GM21423 (cell line): Measurements from ENCODE around the gene NEAT1.

Source experiments
- ATAC-seq: cut with Tn5 transposase; IDR thresholded peaks from one replicate; pipeline ENCODE4 v1.9.1; 2021; ENCODE audit warnings: mild to moderate bottlenecking, moderate library complexity; ENCODE audit not compliant: unreplicated experiment

NEAT1 gene

GRCh38 chr11:65433657-65434056 is 11.1 kb downstream of the NEAT1 start:
- ATAC-seq: no peak

GRCh38 chr11:65434057-65434666 is 11.6 kb downstream of the NEAT1 start:
- ATAC-seq: no peak

GRCh38 chr11:65434667-65435410 is 12.2 kb downstream of the NEAT1 start:
- no peak for ATAC-seq

GRCh38 chr11:65435411-65435931 is 12.9 kb downstream of the NEAT1 start:
- ATAC-seq: no peak

DNA sequence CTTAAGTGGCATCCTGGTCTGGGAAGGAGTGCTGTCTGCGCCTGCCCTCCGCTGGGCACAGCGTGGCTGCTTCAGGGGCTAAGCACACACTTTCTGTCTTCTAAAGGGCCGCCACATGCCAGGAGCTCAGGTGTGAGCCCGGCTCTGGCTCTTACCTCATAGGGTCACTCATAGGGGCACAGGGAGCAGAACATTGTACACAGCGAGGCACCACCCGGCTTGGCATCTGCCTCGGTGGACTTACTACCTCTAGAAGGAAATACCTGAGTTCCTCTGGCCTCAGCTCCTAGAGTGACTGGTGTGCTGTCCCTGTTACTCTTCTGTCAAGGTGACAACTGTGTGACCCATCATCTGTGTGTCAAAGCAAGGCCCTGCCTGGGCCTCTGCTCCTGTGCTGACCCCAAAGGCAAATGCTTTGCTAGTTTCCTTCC is 13.4 kb downstream of the NEAT1 start:
- ATAC-seq: no peak

- no peak for ATAC-seq
Observed at GRCh38 chr11:65436412-65437032, 13.9 kb downstream of the NEAT1 start.

DNA sequence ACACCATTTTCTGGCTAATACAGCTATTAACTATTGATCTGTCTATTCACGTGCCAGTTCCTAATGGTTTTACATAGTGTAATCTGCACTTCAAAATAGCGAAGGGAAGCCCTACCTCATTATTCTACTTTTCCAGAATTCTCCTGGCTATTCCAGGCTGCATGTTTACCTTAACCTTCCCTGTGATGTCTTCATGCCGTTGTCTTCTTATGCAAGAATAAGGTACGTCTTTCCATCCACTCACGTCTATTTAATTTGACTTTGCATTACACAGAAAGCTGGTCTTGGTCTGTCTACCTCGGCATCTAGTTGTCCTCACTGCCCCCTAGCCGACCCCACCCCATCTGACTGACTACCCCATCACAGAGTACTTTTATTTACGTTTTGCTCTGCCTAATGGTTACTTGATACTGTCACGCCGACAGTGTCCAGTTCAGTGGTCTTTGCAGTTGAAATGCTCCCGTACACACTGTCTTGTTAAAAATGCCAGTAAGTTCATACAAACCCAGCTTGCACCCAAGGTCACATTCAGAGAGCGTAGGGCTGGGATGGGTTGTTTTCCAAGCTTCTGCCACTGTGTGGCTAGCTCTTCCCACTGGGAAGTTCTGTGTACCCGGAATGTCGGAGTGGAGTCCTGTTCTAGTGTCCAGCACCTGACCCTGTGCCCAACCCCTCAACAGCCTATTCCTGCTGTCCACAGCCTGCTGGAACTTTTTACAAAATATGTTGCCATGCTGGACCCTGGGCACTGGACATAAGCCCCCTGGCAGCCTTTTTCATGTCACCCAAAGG is 15.0 kb downstream of the NEAT1 start:
- no peak for ATAC-seq

GRCh38 chr11:65438257-65439151 is 15.9 kb downstream of the NEAT1 start:
- no peak for ATAC-seq

GRCh38 chr11:65439331-65440181 is 17.0 kb downstream of the NEAT1 start:
- ATAC-seq: no peak

DNA sequence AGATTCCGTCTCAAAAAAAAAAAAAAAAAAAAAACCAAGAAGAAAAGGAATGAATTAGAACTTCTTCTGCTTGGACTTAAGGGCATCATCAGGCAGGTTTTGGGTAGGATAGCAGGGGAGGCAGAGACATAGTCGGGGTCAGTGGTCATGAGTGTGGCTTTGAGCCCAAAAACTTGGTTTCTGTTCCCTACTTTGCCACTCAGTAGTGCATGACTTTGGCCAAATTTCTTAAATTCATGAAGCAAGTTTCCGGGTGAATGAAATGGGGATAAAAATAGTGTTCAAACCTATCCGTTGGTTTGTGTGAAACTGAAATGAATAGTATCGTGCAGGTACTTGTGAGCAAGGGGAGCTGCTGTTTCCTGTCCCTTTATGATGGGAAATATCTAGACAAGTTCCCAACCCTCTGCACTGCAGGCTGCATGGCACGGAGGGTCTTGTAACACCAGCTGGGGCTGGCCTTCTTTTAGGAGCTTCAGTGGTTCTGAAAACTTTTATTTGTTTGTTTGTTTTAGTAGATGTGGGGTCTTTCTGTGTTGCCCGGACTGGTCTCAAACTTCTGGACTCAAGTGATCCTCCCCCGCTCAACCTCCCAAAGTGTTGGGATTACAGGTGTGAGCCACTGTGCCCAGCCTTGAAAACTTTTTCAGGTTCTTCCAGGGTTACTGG is 18.4 kb downstream of the NEAT1 start:
- ATAC-seq: peak; percentile 53

DNA sequence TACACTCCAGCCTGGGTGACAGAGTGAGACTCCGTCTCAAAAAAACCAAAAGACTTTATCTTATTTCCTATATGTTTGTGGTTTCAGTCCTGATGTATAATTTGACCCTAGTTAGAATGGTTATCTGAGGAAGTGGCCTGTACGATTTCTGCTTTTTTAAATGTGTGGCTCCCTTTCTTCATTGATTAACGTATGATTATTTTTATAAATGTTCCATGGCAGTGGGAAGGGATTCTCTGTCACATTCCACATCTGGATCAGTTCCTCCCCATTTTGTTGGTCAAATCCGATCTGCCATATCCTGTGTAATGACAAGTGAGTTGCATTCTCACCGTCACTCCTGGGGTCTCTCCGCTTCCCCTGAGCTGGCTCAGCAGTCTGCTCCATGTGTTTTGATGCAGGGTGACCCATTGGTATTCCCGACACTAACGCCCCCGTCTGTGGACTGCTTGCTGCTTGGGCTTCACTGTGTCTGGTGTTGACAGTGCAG is 20.3 kb downstream of the NEAT1 start:
- ATAC-seq: no peak

DNA sequence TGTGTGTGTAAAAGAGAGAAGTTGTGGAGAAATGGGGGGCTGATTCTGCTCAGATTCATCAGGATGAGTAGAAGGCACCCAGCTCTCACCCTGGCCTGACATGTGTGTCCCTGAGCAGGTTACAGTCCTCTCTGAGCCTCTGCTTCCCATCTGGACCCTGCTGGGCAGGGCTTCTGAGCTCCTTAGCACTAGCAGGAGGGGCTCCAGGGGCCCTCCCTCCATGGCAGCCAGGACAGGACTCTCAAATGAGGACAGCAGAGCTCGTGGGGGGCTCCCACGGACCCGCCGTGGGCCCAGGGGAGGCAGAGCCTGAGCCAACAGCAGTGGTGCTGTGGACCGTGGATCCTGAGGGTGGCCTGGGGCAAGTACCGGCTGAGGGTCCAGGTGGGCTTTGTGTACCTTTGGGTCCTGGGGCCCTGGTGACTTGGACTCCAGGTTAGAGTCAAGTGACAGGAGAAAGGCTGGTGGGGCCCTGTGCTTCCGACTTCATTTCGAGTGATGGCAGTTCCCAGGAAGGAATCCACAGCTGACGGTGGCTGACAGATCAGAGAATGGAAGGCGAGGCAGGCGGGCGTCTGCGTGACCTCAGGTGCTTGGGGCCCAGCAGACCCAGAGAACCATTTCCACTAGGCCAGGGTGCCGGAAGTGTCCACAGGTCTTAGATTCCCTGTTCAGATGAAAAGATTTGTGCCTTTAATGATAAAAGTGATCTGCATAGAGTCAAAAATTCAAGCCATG is 21.9 kb downstream of the NEAT1 start:
- ATAC-seq: no peak

- ATAC-seq: no peak
Observed at GRCh38 chr11:65445101-65445603, 22.6 kb downstream of the NEAT1 start.

DNA sequence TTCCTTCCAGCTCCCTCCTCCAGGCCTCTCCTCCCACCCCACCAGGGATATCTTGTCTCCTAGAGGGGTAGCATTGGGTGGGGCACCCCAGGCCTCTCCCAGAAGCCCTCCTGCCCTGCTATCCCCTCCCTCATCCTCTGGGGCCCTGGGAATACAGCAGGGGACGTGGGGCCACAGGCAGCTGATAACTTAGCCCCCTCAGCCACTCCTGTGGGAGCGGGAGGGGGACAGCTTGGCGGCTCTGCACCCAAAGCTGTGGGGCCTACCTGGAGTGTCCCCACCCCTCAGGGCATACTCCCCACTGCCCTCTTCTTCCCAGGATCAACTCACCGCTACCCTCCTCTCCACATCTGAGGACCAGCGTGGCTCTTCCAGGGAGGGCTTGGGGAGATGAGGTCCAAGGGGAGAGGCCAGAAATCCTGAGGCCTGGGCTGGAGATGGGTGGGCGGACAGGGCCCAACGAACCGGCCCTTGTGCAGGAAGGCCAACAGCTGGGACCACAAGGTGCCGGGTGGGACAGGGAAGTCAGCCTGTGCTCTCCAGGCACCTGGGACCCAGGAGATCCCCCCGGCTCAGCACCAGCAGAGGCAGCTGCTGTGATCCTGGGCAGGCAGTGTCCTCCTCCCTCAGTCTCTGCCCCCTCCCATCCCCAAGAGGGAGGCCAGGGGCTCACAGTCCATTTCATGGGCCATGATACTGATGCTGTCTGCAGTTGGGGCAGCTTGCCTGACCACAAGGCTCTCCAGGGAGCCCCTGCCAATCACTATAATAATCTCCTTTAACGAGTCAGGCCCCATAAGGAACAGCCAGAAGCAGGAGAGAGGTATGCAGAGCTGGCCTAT is 23.2 kb downstream of the NEAT1 start:
- ATAC-seq: no peak

DNA sequence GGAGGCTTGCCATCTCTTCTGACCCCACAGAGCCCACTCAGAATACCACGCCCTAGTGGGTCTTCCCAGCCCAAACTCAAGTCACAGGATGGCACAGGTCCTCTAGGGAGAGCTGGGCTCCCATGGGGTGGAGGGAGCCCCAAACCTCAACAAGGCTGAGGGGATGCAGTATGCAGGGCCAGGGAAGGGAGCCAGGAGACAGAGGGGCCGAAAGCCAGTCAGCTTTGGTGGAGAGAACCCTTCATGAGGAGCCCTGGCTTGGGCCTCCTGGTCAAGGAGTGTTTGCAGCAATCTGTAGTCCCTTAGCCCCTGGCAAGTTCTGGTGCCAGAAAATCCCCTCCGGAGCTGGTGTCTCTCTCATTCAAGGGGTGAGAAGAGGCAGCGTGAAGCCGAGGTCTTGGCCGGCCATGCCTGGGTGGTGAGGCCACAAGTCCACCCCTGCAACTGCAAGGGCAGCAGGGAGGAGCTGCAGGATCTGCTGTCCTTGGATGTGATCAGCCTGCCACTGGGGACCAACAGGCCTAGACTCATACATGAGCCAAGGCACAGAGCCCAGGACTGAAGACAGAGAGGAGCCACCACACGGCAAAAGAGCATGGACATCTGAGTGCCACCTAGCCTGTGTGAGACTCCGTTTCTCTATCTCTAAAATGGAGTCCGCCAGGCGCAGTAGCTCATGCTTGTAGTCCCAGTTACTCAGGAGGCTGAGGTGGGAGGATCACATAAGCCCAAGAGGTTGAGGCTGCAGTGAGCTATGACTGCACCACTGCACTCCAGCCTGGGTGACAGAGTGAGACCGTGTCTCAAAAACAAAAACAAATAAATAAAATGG is 24.1 kb downstream of the NEAT1 start:
- ATAC-seq: no peak

- no peak for ATAC-seq
Observed at GRCh38 chr11:65448074-65448417, 25.4 kb downstream of the NEAT1 start.
